Uterus (tissue), 2 donors: ENCODE data around the gene TMEM222.

Experiments used
- POLR2A ChIP-seq, 2 donors: fragments of 450-650 bp; IDR thresholded peaks; one replicate each; pipeline ENCODE4 v1.6.1; 2016; ENCODE audit warnings: antibody characterized with exemption in 2 of 2, mild to moderate bottlenecking in 1 of 2, moderate library complexity in 1 of 2
- TF ChIP-seq, protein P1 (sequence below), 4 experiments: fragments of 200-600 bp in 2 of 4; fragments of 450-650 bp in 2 of 4; sonication (generic) in 2 of 4; IDR thresholded peaks; one replicate each; pipeline ENCODE4 v1.5.1; 2016 to 2019; ENCODE audit warnings: antibody characterized with exemption in 4 of 4, mild to moderate bottlenecking in 2 of 4, moderate library complexity in 1 of 4

DNA sequence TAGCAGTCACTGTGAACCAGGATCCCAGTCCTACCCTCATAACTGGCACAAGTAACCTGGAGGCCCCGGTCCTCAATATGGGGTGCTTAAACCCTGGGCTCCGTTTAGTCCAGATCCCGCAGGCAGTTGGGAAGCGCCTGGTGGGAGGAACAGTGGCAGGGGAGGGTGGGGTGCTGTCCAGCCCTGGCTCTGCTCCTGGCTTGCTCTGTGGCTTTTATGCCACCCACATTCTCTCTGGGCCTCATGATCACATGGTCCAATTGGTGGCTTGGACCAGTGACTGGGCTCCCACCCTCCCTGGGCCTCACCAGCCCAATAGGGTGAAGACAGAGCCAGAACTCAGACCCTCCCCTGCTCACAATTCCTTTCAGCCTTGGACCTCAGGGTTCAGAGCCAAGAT, 58.3 kb downstream of the TMEM222 start:
- TF ChIP-seq, protein P1, sequence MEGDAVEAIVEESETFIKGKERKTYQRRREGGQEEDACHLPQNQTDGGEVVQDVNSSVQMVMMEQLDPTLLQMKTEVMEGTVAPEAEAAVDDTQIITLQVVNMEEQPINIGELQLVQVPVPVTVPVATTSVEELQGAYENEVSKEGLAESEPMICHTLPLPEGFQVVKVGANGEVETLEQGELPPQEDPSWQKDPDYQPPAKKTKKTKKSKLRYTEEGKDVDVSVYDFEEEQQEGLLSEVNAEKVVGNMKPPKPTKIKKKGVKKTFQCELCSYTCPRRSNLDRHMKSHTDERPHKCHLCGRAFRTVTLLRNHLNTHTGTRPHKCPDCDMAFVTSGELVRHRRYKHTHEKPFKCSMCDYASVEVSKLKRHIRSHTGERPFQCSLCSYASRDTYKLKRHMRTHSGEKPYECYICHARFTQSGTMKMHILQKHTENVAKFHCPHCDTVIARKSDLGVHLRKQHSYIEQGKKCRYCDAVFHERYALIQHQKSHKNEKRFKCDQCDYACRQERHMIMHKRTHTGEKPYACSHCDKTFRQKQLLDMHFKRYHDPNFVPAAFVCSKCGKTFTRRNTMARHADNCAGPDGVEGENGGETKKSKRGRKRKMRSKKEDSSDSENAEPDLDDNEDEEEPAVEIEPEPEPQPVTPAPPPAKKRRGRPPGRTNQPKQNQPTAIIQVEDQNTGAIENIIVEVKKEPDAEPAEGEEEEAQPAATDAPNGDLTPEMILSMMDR (IDR thresholded peaks at IDR 0.05), result no peak
- no peak for TF ChIP-seq POLR2A (IDR thresholded peaks at IDR 0.05)
